ENCODE measurements around the gene ARMC2. TPM values are rescaled to one million over a fixed set of nuclear protein-coding genes. Genes with fewer than 3 reads are reported as not detected.

Gene ARMC2
- polyA plus RNA-seq, 2 donors = 1.0 to 1.1 TPM

- 89 to 95% methylated on average over 2 of the region's 2 CpGs for WGBS, 2 donors
- Histone ChIP-seq H3K4me3 (ENCODE audit: low read depth in 1 of 2, low read length in 2 of 2) (no peak overlapping the region), H3K27ac (ENCODE audit: low read depth in 2 of 2, low read length in 1 of 2) (no peak overlapping the region), H3K36me3 (ENCODE audit: control insufficient read depth in 2 of 2, insufficient read depth in 2 of 2, low read length in 1 of 2) (no peaks in the 10 kb centered on the region), H3K9me3 (ENCODE audit: control insufficient read depth in 2 of 2, insufficient read depth in 1 of 2, low read depth in 1 of 2, low read length in 1 of 2) (no peaks in the 10 kb centered on the region), H3K4me1 (ENCODE audit: control insufficient read depth in 2 of 2, insufficient read depth in 2 of 2, low read length in 1 of 2) (no peaks in the 10 kb centered on the region), H3K27me3 (ENCODE audit: control insufficient read depth in 1 of 2, insufficient read depth in 2 of 2, low read length in 2 of 2) (no peaks in the 10 kb centered on the region)
These were observed 22.9 kb upstream of the ARMC2 start for GRCh38 chr6:108825326-108825725.

GRCh38 chr6:108831104-108831503 lies 17.1 kb upstream of the ARMC2 start:
- H3K4me3 ChIP-seq (ENCODE audit: low read depth in 1 of 2, low read length in 2 of 2) = no peak overlapping the region
- no peaks in the 10 kb centered on the region for H3K27me3 ChIP-seq (ENCODE audit: control insufficient read depth in 1 of 2, insufficient read depth in 2 of 2, low read length in 2 of 2)
- H3K36me3 ChIP-seq (ENCODE audit: control insufficient read depth in 2 of 2, insufficient read depth in 2 of 2, low read length in 1 of 2) = no peaks in the 10 kb centered on the region
- no peaks in the 10 kb centered on the region for H3K4me1 ChIP-seq (ENCODE audit: control insufficient read depth in 2 of 2, insufficient read depth in 2 of 2, low read length in 1 of 2)
- H3K27ac ChIP-seq (ENCODE audit: low read depth in 2 of 2, low read length in 1 of 2) = no peak overlapping the region
- no peaks in the 10 kb centered on the region for H3K9me3 ChIP-seq (ENCODE audit: control insufficient read depth in 2 of 2, insufficient read depth in 1 of 2, low read depth in 1 of 2, low read length in 1 of 2)
- 46 to 61% methylated on average over 5 of the region's 5 CpGs for WGBS, 2 donors

GRCh38 chr6:108832738-108833137 lies 15.5 kb upstream of the ARMC2 start:
- H3K9me3 ChIP-seq (ENCODE audit: control insufficient read depth in 2 of 2, insufficient read depth in 1 of 2, low read depth in 1 of 2, low read length in 1 of 2) = no peaks in the 10 kb centered on the region
- no peaks in the 10 kb centered on the region for H3K36me3 ChIP-seq (ENCODE audit: control insufficient read depth in 2 of 2, insufficient read depth in 2 of 2, low read length in 1 of 2)
- no peaks in the 10 kb centered on the region for H3K4me1 ChIP-seq (ENCODE audit: control insufficient read depth in 2 of 2, insufficient read depth in 2 of 2, low read length in 1 of 2)
- H3K27ac ChIP-seq (ENCODE audit: low read depth in 2 of 2, low read length in 1 of 2) = no peak overlapping the region
- H3K4me3 ChIP-seq (ENCODE audit: low read depth in 1 of 2, low read length in 2 of 2) = no peak overlapping the region
- WGBS, 2 donors = 97% methylated on average over 8 of the region's 8 CpGs
- H3K27me3 ChIP-seq (ENCODE audit: control insufficient read depth in 1 of 2, insufficient read depth in 2 of 2, low read length in 2 of 2) = no peaks in the 10 kb centered on the region

DNA sequence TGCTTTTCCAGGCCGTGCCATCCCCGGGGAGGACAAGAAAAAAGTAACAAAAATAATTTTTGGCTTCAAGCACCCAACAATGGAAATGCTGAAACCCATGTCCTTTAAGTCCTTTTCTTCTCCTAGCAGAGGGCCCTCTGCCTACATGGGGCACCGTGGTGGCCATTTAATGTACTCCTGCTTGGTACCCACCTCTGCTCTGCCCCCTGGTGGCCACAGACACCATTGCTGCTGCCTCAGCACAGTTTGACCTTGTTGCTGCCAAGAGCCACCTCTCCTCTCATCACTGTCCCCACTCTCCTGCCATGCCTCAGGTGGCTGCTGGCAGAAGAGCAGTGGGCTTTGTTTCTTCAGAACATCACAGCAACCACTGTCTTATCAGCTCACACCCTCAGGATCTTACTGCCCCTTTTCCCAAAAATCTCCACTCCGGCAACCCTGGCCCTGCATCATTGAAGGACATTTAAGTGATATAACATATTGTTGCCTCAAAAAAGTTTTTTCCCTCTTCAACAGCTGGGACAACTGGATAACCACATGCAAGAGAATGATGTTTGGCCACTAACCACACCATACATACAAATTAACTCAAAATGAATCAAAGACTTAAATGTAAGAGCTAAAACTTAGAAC lies 12.9 kb upstream of the ARMC2 start:
- H3K4me1 ChIP-seq (ENCODE audit: control insufficient read depth in 2 of 2, insufficient read depth in 2 of 2, low read length in 1 of 2) = no peaks in the 10 kb centered on the region
- 49 to 52% methylated on average over 4 of the region's 4 CpGs for WGBS, 2 donors
- H3K36me3 ChIP-seq (ENCODE audit: control insufficient read depth in 2 of 2, insufficient read depth in 2 of 2, low read length in 1 of 2) = no peaks in the 10 kb centered on the region
- no peaks in the 10 kb centered on the region for H3K27me3 ChIP-seq (ENCODE audit: control insufficient read depth in 1 of 2, insufficient read depth in 2 of 2, low read length in 2 of 2)
- H3K9me3 ChIP-seq (ENCODE audit: control insufficient read depth in 2 of 2, insufficient read depth in 1 of 2, low read depth in 1 of 2, low read length in 1 of 2) = no peaks in the 10 kb centered on the region
- H3K27ac ChIP-seq (ENCODE audit: low read depth in 2 of 2, low read length in 1 of 2) = no peak overlapping the region
- no peak overlapping the region for H3K4me3 ChIP-seq (ENCODE audit: low read depth in 1 of 2, low read length in 2 of 2)

- Histone ChIP-seq H3K4me3 (ENCODE audit: low read depth in 1 of 2, low read length in 2 of 2) (no peak overlapping the region), H3K27me3 (ENCODE audit: control insufficient read depth in 1 of 2, insufficient read depth in 2 of 2, low read length in 2 of 2) (no peaks in the 10 kb centered on the region), H3K4me1 (ENCODE audit: control insufficient read depth in 2 of 2, insufficient read depth in 2 of 2, low read length in 1 of 2) (no peaks in the 10 kb centered on the region), H3K9me3 (ENCODE audit: control insufficient read depth in 2 of 2, insufficient read depth in 1 of 2, low read depth in 1 of 2, low read length in 1 of 2) (no peaks in the 10 kb centered on the region), H3K36me3 (ENCODE audit: control insufficient read depth in 2 of 2, insufficient read depth in 2 of 2, low read length in 1 of 2) (no peaks in the 10 kb centered on the region), H3K27ac (ENCODE audit: low read depth in 2 of 2, low read length in 1 of 2) (no peak overlapping the region)
- WGBS, 2 donors = 79 to 87% methylated on average over 3 of the region's 3 CpGs
These were observed 12.2 kb upstream of the ARMC2 start for GRCh38 chr6:108836061-108836460.

DNA sequence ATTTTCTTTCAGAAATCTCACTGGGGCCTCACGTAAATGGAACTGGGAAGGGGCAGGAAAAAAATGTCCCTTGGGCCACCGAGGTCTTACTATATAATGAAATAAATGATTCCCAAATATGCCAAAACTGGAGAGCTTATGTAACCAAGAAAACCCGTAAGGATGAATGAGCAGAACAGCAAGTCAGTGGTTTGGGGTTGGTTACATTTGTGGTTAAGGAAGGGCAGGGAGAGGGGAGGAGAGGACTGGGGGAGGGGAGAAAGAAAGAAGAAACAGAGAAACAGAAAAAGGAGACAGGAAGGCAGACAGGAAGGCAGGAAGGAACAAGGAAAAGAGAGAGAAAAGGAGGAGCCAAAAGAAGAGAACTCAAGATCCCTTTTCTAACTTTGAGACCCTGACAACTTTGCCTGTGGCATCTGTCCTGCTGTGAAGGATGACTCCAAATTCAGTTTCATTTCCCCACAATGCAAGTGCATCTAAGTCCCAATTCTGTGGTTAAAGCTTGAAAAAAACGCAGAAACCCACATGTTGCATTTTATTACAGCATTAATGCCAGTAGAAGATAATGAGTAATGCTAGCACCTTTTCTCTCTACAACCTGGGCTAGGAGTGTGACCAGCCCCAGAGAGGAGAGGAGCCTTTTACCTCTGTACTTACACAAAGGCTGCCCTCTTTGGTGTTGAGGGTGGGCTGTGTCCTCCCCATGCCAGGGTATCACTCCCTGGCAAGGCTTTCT lies 10.8 kb upstream of the ARMC2 start:
- H3K27me3 ChIP-seq (ENCODE audit: control insufficient read depth in 1 of 2, insufficient read depth in 2 of 2, low read length in 2 of 2) = no peaks in the 10 kb centered on the region
- H3K27ac ChIP-seq (ENCODE audit: low read depth in 2 of 2, low read length in 1 of 2) = no peak overlapping the region
- H3K4me3 ChIP-seq (ENCODE audit: low read depth in 1 of 2, low read length in 2 of 2) = no peak overlapping the region
- H3K4me1 ChIP-seq (ENCODE audit: control insufficient read depth in 2 of 2, insufficient read depth in 2 of 2, low read length in 1 of 2) = no peaks in the 10 kb centered on the region
- H3K36me3 ChIP-seq (ENCODE audit: control insufficient read depth in 2 of 2, insufficient read depth in 2 of 2, low read length in 1 of 2) = no peaks in the 10 kb centered on the region
- 69 to 70% methylated on average over 4 of the region's 4 CpGs for whole genome bisulfite sequencing, 2 donors
- H3K9me3 ChIP-seq (ENCODE audit: control insufficient read depth in 2 of 2, insufficient read depth in 1 of 2, low read depth in 1 of 2, low read length in 1 of 2) = no peaks in the 10 kb centered on the region

GRCh38 chr6:108838101-108838717 lies 10.0 kb upstream of the ARMC2 start:
- 68 to 70% methylated on average over 24 of the region's 24 CpGs for WGBS, 2 donors
- no peak overlapping the region for H3K4me3 ChIP-seq (ENCODE audit: low read depth in 1 of 2, low read length in 2 of 2)
- no peaks in the 10 kb centered on the region for H3K27me3 ChIP-seq (ENCODE audit: control insufficient read depth in 1 of 2, insufficient read depth in 2 of 2, low read length in 2 of 2)
- no peaks in the 10 kb centered on the region for H3K9me3 ChIP-seq (ENCODE audit: control insufficient read depth in 2 of 2, insufficient read depth in 1 of 2, low read depth in 1 of 2, low read length in 1 of 2)
- no peaks in the 10 kb centered on the region for H3K36me3 ChIP-seq (ENCODE audit: control insufficient read depth in 2 of 2, insufficient read depth in 2 of 2, low read length in 1 of 2)
- H3K4me1 ChIP-seq (ENCODE audit: control insufficient read depth in 2 of 2, insufficient read depth in 2 of 2, low read length in 1 of 2) = no peaks in the 10 kb centered on the region
- no peak overlapping the region for H3K27ac ChIP-seq (ENCODE audit: low read depth in 2 of 2, low read length in 1 of 2)

GRCh38 chr6:108839083-108839642 lies 9.1 kb upstream of the ARMC2 start:
- Histone ChIP-seq H3K4me1 (ENCODE audit: control insufficient read depth in 2 of 2, insufficient read depth in 2 of 2, low read length in 1 of 2) (no peaks in the 10 kb centered on the region), H3K9me3 (ENCODE audit: control insufficient read depth in 2 of 2, insufficient read depth in 1 of 2, low read depth in 1 of 2, low read length in 1 of 2) (no peaks in the 10 kb centered on the region), H3K4me3 (ENCODE audit: low read depth in 1 of 2, low read length in 2 of 2) (no peak overlapping the region), H3K36me3 (ENCODE audit: control insufficient read depth in 2 of 2, insufficient read depth in 2 of 2, low read length in 1 of 2) (no peaks in the 10 kb centered on the region), H3K27me3 (ENCODE audit: control insufficient read depth in 1 of 2, insufficient read depth in 2 of 2, low read length in 2 of 2) (no peaks in the 10 kb centered on the region), H3K27ac (ENCODE audit: low read depth in 2 of 2, low read length in 1 of 2) (no peak overlapping the region)
- WGBS, 2 donors = 74 to 76% methylated on average over 9 of the region's 9 CpGs

DNA sequence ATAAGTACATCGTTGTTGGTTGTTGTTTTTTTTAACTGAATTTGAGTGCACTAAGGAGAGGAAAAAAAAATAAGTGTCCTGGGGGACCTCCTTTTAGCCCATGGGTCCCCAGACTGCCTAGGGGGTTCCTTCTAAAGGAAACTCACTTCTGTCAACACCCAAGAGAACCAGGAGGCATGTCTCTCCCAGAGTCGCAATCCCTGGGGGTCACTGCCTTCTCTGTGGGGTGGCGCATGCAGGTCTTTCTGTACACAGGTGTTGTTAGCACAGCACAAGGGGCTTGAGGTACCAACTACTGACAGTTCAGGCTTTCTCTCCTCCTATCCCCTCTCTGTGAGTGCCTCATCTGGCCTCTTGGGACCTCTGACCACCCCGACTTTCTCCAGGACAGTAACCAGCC lies 7.3 kb upstream of the ARMC2 start:
- H3K27ac ChIP-seq (ENCODE audit: low read depth in 2 of 2, low read length in 1 of 2) = no peak overlapping the region
- H3K27me3 ChIP-seq (ENCODE audit: control insufficient read depth in 1 of 2, insufficient read depth in 2 of 2, low read length in 2 of 2) = no peaks in the 10 kb centered on the region
- no peaks in the 10 kb centered on the region for H3K36me3 ChIP-seq (ENCODE audit: control insufficient read depth in 2 of 2, insufficient read depth in 2 of 2, low read length in 1 of 2)
- no peaks in the 10 kb centered on the region for H3K4me1 ChIP-seq (ENCODE audit: control insufficient read depth in 2 of 2, insufficient read depth in 2 of 2, low read length in 1 of 2)
- H3K4me3 ChIP-seq (ENCODE audit: low read depth in 1 of 2, low read length in 2 of 2) = no peak overlapping the region
- 90 to 95% methylated on average over 4 of the region's 4 CpGs for WGBS, 2 donors
- no peaks in the 10 kb centered on the region for H3K9me3 ChIP-seq (ENCODE audit: control insufficient read depth in 2 of 2, insufficient read depth in 1 of 2, low read depth in 1 of 2, low read length in 1 of 2)

All from esophagus (tissue), 2 donors.